H9 (cell line): Measurements from ENCODE around the gene EIF4A3. TPM values are rescaled to one million over a fixed set of nuclear protein-coding genes. Genes with fewer than 3 reads are reported as not detected.

ENCODE experiments used
- DNase-seq: peaks from one replicate; pipeline ENCODE4 v3.0.0-alpha.2; 2017
- H2AFZ ChIP-seq: one replicate; pipeline ENCODE4 v1.6.1; 2013; ENCODE audit warnings: mild to moderate bottlenecking, low read length, control low read depth, moderate library complexity
- H2AK5ac ChIP-seq: 2 replicates; pipeline ENCODE4 v1.6.1; 2013; ENCODE audit warnings: low read length, control low read depth, mixed read lengths; ENCODE audit not compliant: insufficient read length
- H2BK120ac ChIP-seq: one replicate; pipeline ENCODE4 v1.6.1; 2013; ENCODE audit warnings: low read depth, mild to moderate bottlenecking, low read length, control low read depth, inconsistent platforms; ENCODE audit not compliant: poor library complexity, severe bottlenecking
- H2BK12ac ChIP-seq: 2 replicates; pipeline ENCODE4 v1.6.1; 2013; ENCODE audit warnings: low read length, control low read depth, mixed read lengths, low read depth; ENCODE audit not compliant: insufficient read length
- H2BK15ac ChIP-seq: 2 replicates; pipeline ENCODE4 v1.6.1; 2013; ENCODE audit warnings: low read depth, low read length, control low read depth
- H2BK20ac ChIP-seq: one replicate; pipeline ENCODE4 v1.6.1; 2013; ENCODE audit warnings: low read depth, mild to moderate bottlenecking, low read length, control low read depth, inconsistent platforms; ENCODE audit not compliant: poor library complexity, severe bottlenecking
- H2BK5ac ChIP-seq: 2 replicates; pipeline ENCODE4 v1.6.1; 2013; ENCODE audit warnings: low read length, control low read depth, mixed read lengths; ENCODE audit not compliant: insufficient read length
- H3K14ac ChIP-seq: 2 replicates; pipeline ENCODE4 v1.6.1; 2013; ENCODE audit warnings: low read length, control low read depth; ENCODE audit not compliant: insufficient read depth
- H3K18ac ChIP-seq: 2 replicates; pipeline ENCODE4 v1.6.1; 2013; ENCODE audit warnings: low read depth, mild to moderate bottlenecking, mixed read lengths, low read length, control low read depth; ENCODE audit not compliant: insufficient read length
- H3K23ac ChIP-seq: 2 replicates; pipeline ENCODE4 v1.6.1; 2013; ENCODE audit warnings: low read length, control low read depth, mixed read lengths, low read depth; ENCODE audit not compliant: insufficient read length
- H3K23me2 ChIP-seq: 2 replicates; pipeline ENCODE4 v1.6.1; 2013; ENCODE audit warnings: low read depth, mild to moderate bottlenecking, mixed read lengths, low read length, control low read depth; ENCODE audit not compliant: insufficient read length, poor library complexity, severe bottlenecking
- H3K27ac ChIP-seq: 2 replicates; pipeline ENCODE4 v1.5.1; 2013; ENCODE audit warnings: low read length, control low read depth, mixed read lengths, low read depth; ENCODE audit not compliant: insufficient read length
- H3K27me3 ChIP-seq: 2 replicates; pipeline ENCODE4 v1.6.1; 2013; ENCODE audit warnings: low read length, control low read depth, inconsistent platforms; ENCODE audit not compliant: insufficient read depth
- H3K4ac ChIP-seq: 2 replicates; pipeline ENCODE4 v1.6.1; 2013; ENCODE audit warnings: low read depth, mild to moderate bottlenecking, control low read depth, inconsistent platforms, low read length, moderate library complexity
- H3K4me1 ChIP-seq: 2 replicates; pipeline ENCODE4 v1.6.1; 2013; ENCODE audit warnings: low read length, control low read depth, inconsistent platforms; ENCODE audit not compliant: insufficient read depth
- H3K4me2 ChIP-seq: 2 replicates; pipeline ENCODE4 v1.6.1; 2013; ENCODE audit warnings: low read length, control low read depth, mixed read lengths; ENCODE audit not compliant: insufficient read length, insufficient read depth
- H3K56ac ChIP-seq: 2 replicates; pipeline ENCODE4 v1.6.1; 2013; ENCODE audit warnings: low read depth, mild to moderate bottlenecking, mixed read lengths, low read length, control low read depth; ENCODE audit not compliant: insufficient read length
- H3K79me1 ChIP-seq: 2 replicates; pipeline ENCODE4 v1.6.1; 2013; ENCODE audit warnings: low read depth, mild to moderate bottlenecking, moderate library complexity, low read length, control low read depth, inconsistent platforms; ENCODE audit not compliant: insufficient read depth, poor library complexity, severe bottlenecking
- H3K79me2 ChIP-seq: 2 replicates; pipeline ENCODE4 v1.6.1; 2013; ENCODE audit warnings: low read length, control low read depth, inconsistent platforms; ENCODE audit not compliant: insufficient read depth
- H3K9ac ChIP-seq: 2 replicates; pipeline ENCODE4 v1.6.1; 2013; ENCODE audit warnings: low read length, control low read depth, mixed read lengths; ENCODE audit not compliant: insufficient read length; ENCODE audit errors: extremely low read depth
- H3K9me3 ChIP-seq: one replicate; pipeline ENCODE4 v1.6.1; 2013; ENCODE audit warnings: low read depth, low read length, inconsistent platforms; ENCODE audit not compliant: control insufficient read depth
- H3T11ph ChIP-seq: one replicate; pipeline ENCODE4 v1.6.1; 2013; ENCODE audit warnings: mild to moderate bottlenecking, low read length, control low read depth, inconsistent platforms
- H4K20me1 ChIP-seq: one replicate; pipeline ENCODE4 v1.6.1; 2013; ENCODE audit not compliant: control insufficient read depth, insufficient read length, insufficient read depth
- H4K5ac ChIP-seq: 2 replicates; pipeline ENCODE4 v1.6.1; 2013; ENCODE audit warnings: low read depth, mild to moderate bottlenecking, mixed read lengths, low read length, control low read depth; ENCODE audit not compliant: insufficient read length
- H4K8ac ChIP-seq: replicated peaks from 2 replicates; pipeline ENCODE4 v1.6.1; 2013; ENCODE audit warnings: low read length, control low read depth, mixed read lengths, low read depth; ENCODE audit not compliant: insufficient read length
- H4K91ac ChIP-seq: 2 replicates; pipeline ENCODE4 v1.6.1; 2013; ENCODE audit warnings: low read depth, mild to moderate bottlenecking, moderate library complexity, mixed read lengths, low read length, control low read depth; ENCODE audit not compliant: insufficient read length
- H3K27ac Mint-ChIP-seq, 3 experiments: 2 replicates in 2 of 3; 3 replicates in 1 of 3; pipeline ENCODE4 v1.8.0; 2020 to 2021; ENCODE audit warnings: mixed read lengths in 3 of 3, mild to moderate bottlenecking in 1 of 3, moderate library complexity in 1 of 3
- H3K27me3 Mint-ChIP-seq: 2 replicates; pipeline ENCODE4 v1.8.0; 2021; ENCODE audit warnings: low read depth, mild to moderate bottlenecking, moderate library complexity, mixed read lengths
- H3K36me3 Mint-ChIP-seq, 3 experiments: 2 replicates in 2 of 3; 3 replicates in 1 of 3; pipeline ENCODE4 v1.8.0; 2020 to 2021; ENCODE audit warnings: low read depth in 3 of 3, mixed read lengths in 3 of 3; ENCODE audit not compliant: insufficient read depth in 1 of 3
- H3K4me1 Mint-ChIP-seq, 2 experiments: 2 replicates each; pipeline ENCODE4 v1.8.0; 2020; ENCODE audit warnings: mixed read lengths in 2 of 2
- H3K4me3 Mint-ChIP-seq, 2 experiments: 2 replicates in 1 of 2; 3 replicates in 1 of 2; pipeline ENCODE4 v1.8.0; 2020 to 2021; ENCODE audit warnings: mild to moderate bottlenecking in 2 of 2, mixed read lengths in 2 of 2, moderate library complexity in 1 of 2
- H3K9me3 Mint-ChIP-seq, 2 experiments: 2 replicates in 1 of 2; 3 replicates in 1 of 2; pipeline ENCODE4 v1.8.0; 2020; ENCODE audit warnings: mild to moderate bottlenecking in 2 of 2, mixed read lengths in 2 of 2, moderate library complexity in 1 of 2
- WGBS: extraction: QIAGEN DNeasy Blood & Tissue Kit; methylation state at CpG from one replicate; pipeline ENCODE4 v1.1.7; 2013; ENCODE audit warnings: missing lambda C conversion rate, low lambda C conversion rate, mixed read lengths; ENCODE audit not compliant: insufficient read length; ENCODE audit errors: extremely low coverage; 5-methylcytosine and 5-hydroxymethylcytosine counted together
- total RNA-seq: library from RNA; stranded (reverse); gene quantifications from 2 replicates; pipeline ENCODE4 v1.2.1, GENCODE V29; 2021
- TF ChIP-seq, protein P1 (sequence below): fragments of 200-600 bp; sonication (generic); conservative IDR thresholded peaks from 3 replicates; pipeline ENCODE4 v1.8.0; 2021; ENCODE audit warnings: antibody characterized with exemption, mild to moderate bottlenecking

The EIF4A3 gene
- total RNA-seq, 1 experiment from 2014 or later, result 162 TPM

DNA sequence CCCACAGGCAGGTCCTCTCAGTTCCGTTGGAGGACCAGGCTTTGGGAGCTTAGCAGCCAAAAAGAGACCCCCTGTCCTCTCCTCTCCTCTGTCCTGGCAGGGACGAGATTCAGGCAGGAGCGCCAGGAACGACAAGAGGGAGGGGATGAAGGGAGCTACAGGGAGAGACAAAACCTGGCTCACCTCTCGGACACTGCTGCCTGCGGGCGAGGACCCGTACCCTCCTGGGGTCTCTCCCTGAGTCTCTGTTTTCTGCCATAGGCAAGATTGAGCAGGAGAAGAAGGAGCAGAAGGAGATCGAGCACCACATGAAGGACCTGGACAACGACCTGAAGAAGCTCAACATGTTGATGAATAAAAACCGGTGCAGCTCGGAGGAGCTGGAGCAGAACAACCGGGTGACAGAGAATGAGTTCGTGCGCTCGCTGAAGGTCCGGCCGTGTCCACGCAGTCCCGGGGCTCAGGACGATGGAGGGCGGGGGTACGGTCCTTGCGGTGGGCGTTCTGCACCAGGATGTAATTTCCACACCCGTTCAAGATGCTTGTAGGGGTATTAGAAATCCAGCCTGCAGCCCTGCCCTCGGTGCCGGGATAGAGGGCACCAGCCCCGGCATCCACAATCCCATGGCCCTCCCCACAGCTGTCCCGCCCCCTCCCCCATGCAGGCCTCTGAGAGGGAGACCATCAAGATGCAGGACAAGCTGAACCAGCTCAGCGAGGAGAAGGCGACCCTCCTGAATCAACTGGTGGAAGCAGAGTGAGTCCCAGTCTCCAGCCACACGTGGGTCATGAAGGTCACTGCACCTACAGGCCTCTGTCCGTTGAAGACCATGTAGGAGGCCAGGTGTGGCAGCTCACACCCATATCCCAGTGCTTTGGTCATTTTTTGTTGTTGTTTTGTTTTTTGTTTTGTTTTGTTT is 59.3 kb downstream of the EIF4A3 start:
- no peaks in the 10 kb centered on the region for H4K20me1 ChIP-seq
- H4K91ac ChIP-seq, result no peak overlapping the region
- H3K4me3 Mint-ChIP-seq, result no peak overlapping the region
- no peak overlapping the region for H4K8ac ChIP-seq
- peaks cover 0 to 4% (median 0%) of the 10 kb centered on the region in 3 experiments; a peak in 1 of 7 replicates for H3K36me3 Mint-ChIP-seq
- peaks cover 6 to 8% of the 10 kb centered on the region in 2 experiments for H3K4me1 Mint-ChIP-seq
- H2AFZ ChIP-seq, result no peak overlapping the region
- no peak overlapping the region for H2BK120ac ChIP-seq
- no peak overlapping the region for H2BK20ac ChIP-seq
- H3T11ph ChIP-seq, result no peak overlapping the region
- H3K79me1 ChIP-seq, result no peaks in the 10 kb centered on the region
- H3K14ac ChIP-seq, result no peak overlapping the region; the same call in 1 of the 2 replicates
- no peaks in the 10 kb centered on the region for H3K23me2 ChIP-seq
- H3K4ac ChIP-seq, result no peak overlapping the region
- H2AK5ac ChIP-seq, result no peak overlapping the region
- no peak overlapping the region for H4K5ac ChIP-seq
- H3K56ac ChIP-seq, result no peak overlapping the region
- peaks cover 6% of the 10 kb centered on the region for H3K27me3 Mint-ChIP-seq
- no peak overlapping the region for H2BK5ac ChIP-seq
- H3K27ac ChIP-seq, result no peak overlapping the region
- H3K4me2 ChIP-seq, result no peak overlapping the region
- no peak overlapping the region for H2BK12ac ChIP-seq
- DNase-seq, result no peak
- H3K9me3 Mint-ChIP-seq, result no peaks in the 10 kb centered on the region; a peak in 1 of 5 replicates
- H2BK15ac ChIP-seq, result no peak overlapping the region
- H3K27me3 ChIP-seq, result no peaks in the 10 kb centered on the region
- H3K79me2 ChIP-seq, result no peaks in the 10 kb centered on the region
- H3K18ac ChIP-seq, result no peak overlapping the region
- H3K27ac Mint-ChIP-seq, result no peak overlapping the region
- H3K9me3 ChIP-seq, result no peaks in the 10 kb centered on the region
- no peak overlapping the region for H3K23ac ChIP-seq
- TF ChIP-seq, protein P1, sequence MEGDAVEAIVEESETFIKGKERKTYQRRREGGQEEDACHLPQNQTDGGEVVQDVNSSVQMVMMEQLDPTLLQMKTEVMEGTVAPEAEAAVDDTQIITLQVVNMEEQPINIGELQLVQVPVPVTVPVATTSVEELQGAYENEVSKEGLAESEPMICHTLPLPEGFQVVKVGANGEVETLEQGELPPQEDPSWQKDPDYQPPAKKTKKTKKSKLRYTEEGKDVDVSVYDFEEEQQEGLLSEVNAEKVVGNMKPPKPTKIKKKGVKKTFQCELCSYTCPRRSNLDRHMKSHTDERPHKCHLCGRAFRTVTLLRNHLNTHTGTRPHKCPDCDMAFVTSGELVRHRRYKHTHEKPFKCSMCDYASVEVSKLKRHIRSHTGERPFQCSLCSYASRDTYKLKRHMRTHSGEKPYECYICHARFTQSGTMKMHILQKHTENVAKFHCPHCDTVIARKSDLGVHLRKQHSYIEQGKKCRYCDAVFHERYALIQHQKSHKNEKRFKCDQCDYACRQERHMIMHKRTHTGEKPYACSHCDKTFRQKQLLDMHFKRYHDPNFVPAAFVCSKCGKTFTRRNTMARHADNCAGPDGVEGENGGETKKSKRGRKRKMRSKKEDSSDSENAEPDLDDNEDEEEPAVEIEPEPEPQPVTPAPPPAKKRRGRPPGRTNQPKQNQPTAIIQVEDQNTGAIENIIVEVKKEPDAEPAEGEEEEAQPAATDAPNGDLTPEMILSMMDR, result no peak
- WGBS, result no CpG with 5 or more reads among the region's 34 CpGs
- H3K4me1 ChIP-seq, result no peaks in the 10 kb centered on the region
- H3K9ac ChIP-seq, result no peak overlapping the region
